Muscle of back (tissue), 10 donors: Measurements from ENCODE around the gene CLVS2. TPM values are rescaled to one million over a fixed set of nuclear protein-coding genes. Genes with fewer than 3 reads are reported as not detected.

Experiments
- polyA plus RNA-seq, 10 donors: library from polyadenylated mRNA; unstranded; fragments of 120-200 nt; gene quantifications; one replicate each; pipeline ENCODE4 v1.2.1, GENCODE V29; 2013; ENCODE audit not compliant: insufficient read length in 10 of 10

Gene CLVS2
- polyA plus RNA-seq, 10 donors, result 0.18 to 0.99 (median 0.49) TPM

Other genes with a start within 250 kb of the CLVS2 start
- 10 to 100 TPM in 1 of 10 donors, 1 to 10 TPM in 4, under 1 TPM in 5; 0.31 to 16.5 (median 1.5) TPM for gene FABP7, start 216.5 kb upstream of the CLVS2 start, polyA plus RNA-seq
- gene SMPDL3A, start 207.0 kb upstream of the CLVS2 start, polyA plus RNA-seq, result 10 to 100 TPM in 8 of 10 donors, 1 to 10 TPM in 2; 9.5 to 26.7 (median 13.1) TPM